Measurements from ENCODE around the gene CRABP2.

The CRABP2 gene

DNA sequence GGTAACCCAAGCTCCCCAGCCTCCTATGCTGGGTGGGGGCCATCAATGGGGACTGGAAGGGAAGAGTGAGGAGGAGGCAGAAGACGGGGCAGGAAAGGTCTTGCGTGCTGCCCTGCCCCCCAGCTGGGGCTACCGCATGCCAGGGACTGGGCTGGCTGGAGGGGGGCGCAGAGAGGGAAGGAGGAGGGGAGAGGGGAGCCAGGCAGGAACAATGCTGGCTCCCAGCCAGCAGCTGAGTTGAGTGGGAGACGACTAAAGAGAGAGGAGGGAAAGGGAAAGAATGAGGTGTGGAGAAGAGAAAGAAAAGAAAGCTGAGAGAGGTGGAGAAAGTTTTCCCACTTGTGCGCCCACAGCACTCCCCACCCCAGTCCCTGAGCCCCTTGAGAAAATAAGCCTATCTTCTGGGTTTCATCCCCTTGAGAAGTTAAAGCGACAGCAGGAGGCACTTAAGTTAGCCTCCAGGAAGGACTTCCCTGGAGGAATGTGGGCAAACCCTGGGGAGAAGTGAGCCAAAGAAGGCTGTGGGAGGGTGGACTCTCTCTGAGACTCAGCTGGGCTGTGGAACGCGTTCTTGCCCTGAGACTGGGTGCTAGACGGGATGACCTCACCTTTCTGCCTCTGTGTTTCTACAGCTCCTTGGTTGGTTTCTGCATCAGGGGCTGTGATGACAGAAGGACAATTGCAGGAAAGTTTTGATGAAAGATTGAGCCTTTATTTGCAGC lies 15.3 kb downstream of the CRABP2 start:
- no peak for DNase-seq

DNA sequence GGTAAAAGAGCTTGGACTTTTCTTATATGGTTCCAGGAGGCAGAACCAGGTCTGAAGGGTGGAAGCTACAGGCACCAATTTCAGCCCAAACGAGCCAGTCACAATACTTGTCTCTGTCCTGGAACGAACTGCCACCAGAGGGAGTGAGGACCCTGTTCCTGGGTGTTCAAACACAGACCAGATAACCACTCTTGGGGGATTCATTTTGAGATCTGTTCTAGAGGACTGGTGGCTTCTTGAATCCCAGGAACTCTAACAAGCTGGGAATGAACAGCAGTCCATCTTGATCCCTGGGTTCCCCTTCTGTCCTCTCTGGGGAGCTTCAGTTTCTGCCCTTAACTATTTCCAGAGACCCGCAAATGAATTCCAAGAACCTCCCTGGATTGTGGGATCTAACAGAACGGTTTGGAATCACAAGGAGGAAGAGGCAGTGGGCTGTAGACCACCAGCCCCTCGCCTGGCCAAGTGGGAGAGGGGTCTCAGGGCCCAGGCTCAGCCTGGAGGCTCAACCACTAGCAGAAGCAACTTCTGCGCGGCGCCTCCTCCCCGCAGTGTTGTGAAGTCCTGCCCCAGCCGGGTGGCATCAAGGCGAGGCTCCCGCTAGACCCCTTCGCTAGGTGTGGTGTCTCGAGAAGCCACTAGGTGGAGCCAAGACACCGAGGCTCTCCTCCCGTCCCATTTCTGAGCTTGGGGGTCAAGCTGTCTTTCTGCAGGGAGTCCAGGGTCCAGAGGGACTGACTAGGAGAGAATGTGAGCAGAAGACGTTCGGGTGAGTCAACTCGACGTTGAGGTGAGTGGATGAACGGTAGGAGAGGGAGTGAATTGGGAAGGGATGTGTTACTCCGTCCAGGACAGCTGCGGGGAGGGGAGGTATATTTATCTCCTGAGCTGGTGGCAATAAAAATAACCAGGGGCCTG lies 16.1 kb downstream of the CRABP2 start:
- peak; percentile 92 for DNase-seq

DNA sequence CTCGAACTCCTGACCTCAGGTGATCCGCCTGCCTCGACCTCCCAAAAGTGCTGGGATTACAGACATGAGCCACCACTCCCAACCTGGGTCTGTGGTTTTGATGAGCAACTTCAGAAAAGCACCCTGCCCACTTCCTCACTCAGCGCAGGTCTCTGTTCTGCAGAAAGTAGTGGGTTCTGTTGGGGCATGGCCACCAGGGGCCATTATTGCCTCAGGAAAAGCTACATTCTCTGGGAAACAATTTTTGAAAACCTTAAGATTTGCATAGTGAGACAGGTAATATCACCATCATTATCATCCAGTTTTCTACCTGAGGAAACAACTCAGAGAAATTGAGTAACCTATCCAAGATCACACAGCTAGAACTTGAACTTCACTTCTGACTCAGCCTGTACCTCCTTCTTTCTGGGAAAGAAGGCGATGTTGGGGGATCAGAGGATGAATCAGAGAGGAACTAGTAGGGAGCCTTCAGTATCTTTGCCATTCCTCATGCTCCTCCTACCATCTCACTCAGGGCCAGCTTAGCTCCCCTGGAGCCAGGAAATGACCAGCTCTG lies 21.1 kb downstream of the CRABP2 start:
- DNase-seq: no peak

DNA sequence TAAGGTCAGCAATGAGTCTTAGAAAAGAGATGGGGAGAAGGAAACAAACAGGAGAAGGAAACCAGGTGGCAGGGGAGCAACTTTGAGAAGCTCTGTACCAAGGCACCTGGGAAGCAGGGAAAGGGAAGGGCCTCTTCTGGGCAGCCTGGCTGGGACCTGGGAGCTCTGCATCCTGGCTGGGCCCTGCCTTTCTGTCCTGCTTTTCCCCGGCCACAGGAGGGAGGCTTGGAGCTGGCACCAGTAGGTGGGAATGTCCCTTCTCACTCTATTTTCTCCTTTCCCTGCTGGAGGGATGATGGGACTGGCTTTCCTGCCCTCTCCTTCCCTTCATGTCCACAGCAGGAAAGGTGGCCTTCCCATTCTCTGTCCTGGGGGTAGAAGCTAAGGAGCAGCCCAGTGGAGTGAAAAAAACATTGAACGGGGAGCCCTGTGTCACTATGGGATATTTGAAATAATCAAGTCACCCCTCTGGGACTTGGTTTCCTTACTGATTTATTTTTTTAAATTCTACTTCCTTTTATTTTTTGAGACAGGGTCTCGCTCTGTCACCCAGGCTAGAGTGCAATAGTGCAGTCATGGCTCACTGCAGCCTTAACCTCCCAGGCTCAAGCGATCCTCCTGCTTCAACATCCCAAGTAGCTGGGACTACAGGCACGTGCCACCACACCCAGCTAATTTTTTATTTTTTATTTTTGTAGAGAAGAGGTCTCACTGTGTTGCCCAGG lies 23.1 kb downstream of the CRABP2 start:
- no peak for DNase-seq

DNA sequence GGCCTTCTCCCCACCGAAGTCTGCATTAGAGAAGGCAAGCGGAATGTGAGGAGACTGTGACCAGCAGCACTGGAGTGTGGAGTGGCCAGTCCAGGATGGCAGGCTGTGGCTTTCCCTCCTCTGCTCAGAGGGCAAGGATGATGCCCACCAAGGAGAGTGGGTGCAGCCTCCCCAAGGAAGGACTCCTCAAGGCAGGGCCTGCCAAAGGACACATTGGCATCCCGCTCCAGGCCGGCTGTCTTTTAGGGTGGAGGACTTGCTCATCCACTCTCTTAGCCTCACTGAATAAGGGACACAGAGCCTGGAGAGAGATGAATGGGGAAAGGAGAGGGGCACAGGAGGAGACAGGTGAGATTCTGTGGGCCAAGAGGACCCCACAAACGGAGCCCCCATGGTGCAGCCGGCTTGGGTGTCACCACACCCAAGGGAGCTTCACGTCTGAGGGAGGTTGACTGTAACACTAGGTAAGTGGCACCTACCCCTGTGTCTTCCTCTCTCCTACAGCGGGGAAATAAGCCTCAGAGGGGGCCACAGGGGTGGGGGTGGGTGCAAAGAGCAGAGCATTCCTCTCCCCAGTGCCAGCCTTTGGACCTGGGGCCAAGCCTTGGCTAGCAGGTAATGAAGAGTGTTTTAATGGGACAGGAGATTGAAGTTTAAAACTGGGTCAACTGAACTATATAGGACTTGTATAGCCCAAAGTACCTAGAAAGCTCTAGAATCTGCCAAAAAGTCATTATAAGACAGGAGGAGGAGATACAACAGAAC lies 24.0 kb downstream of the CRABP2 start:
- no peak for DNase-seq

DNA sequence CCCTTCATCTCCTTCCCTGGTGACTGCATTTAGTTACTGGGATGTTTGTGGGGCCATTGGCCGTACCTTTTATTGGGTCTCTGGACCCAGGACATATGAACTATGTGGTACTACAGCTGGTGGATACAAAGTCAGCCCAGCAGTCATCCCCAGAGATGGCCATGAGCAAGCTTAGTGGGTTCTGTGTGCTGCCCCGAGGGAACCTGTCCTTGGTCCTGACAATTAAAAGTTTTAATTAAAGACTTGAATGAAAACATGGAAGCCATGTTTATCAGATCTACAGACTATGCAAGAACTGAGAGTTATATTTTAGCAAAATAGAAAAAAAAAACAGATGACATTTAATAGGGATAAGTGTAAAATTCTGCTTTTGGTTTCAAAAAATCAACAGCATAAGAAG lies 25.3 kb downstream of the CRABP2 start:
- no peak for DNase-seq

DNA sequence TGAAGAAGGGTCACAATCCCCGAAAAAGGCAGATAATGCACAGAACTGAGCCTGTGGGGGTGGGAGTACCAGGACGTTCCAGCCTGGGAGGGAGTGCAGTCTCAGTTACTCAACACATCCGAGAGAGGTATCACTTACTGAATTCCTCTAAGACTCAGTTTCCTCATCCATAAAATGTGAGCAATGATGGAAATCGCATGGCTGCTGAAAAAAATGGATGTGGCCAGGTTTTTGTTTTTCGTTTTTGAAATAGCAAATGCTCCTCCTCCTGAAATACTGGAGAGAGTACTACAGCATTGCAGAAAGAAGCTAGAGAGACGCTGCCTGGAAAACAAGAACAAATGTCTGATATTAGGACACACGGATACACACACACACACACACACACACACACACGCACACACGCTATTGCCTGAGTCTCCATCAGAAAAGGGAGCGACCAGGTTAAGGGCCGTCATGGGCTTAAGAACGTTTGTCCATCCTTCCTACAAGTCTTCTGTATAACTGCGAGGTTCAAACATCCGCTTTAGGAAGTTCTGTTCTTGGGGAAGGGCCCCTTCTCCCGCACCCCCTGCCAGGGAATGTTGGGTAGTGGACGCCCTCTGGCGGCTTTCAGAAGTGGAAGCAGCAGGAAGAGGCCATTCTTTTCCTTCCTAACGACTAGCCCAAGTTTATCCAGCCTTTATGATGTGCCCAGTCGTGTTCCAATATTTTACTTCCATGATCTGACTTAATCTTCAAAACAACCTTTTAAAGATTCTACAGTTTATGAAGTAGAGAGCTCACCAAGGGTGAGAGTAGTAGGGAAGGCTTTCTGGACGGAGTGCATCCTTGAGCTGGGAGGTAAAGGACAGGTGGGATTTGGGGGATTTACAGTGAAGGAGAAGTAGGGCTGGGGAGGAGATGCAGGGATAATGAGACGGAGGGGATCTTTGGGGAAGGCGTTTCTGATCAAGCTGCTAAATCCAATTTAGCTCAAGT lies 27.5 kb downstream of the CRABP2 start:
- peak; percentile 49 for DNase-seq

DNA sequence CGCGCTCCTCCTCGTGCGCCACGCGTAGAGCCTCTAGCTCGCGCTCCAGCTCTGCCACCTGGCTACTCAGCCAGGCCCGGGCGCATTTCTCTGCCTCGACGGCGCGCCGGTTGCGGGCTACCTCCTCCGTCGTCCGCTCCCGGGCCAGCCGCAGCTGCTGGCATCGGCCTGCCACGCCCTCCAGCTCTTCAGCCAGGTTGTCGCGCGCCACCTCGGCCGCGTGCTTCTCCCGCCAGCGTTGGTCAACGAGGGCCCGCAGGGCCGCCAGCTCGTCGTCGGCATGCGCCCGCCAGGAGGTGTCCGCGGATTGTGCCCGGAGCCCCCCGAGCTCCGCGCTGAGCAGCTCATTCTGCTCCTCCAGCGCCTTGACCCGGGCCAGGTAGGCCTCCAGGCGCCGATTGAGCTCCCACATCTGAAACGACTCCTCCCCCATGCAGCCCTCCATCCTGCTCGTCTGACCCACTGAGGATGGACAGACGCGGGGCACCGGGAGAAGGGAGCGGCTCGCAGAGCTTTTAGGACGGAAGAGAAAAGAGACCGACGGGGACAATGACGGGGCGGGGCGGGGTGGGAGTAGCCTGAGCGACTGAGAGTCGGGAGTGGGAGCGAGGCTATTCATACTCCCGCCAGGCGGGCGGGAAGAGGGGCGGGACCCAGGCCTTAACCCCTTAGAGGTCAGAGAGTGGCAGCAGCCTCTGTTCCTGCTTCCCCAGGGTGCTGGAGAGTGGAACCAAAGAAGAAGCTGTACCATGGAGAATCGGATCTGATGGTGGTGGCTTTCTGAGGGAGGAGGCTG lies 28.4 kb downstream of the CRABP2 start, which contains the start of gene NES:
Gene NES, minus strand, starts transcription at position 588 of the 796 bp plus-strand sequence. Its CDS starts 143 bp downstream, at position 445.
- DNase-seq: peak; percentile 57

DNA sequence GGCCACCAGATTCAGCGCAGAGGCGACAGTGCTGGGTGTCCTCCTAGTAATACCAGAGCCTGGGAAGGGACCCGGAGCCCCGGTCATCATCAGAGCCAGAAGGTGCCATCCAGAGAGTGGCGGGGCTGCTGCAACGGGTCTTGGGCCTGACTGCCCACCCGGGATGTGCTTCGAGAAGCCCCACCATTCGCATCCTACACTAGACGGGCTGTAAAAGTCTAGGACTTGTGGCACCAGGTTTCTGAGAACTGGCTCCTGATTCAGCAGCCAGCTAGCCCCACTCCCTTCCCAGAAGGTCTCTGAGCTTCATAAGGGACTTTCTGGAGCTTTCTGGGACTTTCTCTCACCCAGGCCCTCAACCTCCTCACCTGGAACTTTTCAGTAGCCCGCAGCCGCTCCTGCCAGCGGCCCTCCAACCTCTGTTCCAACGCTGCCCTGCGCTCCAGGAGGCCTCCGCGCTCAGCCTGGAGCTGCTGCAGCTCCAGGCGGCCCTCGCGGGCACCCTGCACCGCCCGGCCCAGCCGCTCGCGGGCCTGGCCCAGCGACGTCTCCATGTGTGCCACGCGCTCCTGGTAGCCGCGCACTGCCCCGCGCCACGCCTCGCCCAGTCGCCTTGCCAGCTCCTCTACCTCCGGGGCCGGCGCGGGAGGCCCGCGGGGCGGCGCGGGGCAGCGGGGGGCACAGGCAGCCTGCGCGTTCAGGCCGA lies 29.1 kb downstream of the CRABP2 start:
- no peak for DNase-seq

DNA sequence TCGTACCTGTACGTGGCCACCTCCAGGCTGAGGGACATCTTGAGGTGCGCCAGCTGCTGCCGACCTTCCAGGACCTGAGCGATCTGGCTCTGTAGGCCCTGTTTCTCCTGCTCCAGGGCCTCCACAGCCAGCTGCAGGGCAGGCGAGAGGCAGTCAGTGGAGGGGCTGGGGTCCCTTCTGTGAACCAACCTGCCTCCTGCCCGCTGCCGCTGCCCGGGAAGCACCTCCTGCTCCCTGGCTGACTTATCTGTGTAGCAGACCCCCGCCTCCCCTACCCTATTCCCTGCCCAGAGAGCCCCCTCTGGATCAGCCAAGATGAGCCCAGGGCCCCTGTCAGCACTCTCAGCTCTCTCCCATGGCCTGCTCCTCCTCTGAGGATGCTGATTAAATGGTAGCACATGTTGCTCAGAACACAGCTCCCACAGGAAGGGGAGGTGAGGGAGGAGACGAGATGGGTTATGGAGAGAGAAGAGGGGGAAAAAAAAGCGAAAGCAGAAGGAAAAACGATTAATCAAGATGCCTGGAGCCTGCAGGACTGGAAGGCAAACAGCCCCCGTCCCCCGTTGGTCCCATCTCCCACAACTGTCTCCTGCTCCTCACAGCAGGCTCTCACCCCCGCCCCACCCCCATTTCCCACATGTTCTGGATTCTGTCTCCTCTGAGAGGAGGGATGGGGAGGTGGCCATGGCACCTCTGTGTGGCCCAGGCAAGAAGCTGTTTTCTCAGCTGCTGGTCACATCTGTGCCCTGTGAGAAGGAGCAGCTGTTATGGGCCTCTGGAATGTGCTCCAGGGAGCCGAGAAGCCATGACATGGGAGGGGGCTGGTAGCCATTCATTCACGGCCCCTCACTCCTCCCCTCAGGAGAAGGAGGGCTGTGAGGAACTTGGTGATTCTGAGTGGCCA lies 29.9 kb downstream of the CRABP2 start:
- no peak for DNase-seq

DNA sequence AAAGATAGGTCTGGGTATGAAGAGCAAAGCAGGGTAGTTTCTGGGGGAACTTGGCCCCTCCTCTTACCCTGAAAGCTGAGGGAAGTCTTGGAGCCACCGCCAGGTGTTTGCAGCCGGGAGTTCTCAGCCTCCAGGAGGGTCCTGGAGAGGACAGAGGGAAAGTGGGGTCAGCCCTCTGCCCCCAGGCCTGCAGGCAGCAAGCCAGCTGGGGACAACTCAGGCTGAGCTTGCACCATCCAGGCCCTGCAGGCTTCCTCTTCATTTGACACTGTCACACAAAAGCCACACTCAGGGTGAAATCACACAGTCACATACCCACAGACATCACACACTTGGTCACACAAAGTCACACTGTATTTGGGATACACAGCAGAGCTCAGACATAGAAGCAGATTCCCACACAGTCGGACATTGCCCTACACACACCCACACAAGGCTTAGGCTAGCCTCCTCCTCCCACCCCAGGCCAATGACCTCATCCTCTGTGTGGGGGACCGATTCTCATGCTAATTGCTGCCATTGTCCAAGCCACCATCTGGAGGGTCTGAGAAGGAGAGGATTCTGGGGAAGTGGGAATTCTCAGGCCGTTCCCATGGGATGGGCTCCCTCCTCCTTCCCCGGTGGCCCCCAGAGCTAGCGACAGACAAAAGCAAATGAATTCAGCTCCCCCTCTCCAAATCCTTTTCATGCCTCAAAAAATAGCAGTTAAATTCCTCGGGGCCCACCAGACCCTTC lies 31.8 kb downstream of the CRABP2 start:
- DNase-seq: no peak

DNA sequence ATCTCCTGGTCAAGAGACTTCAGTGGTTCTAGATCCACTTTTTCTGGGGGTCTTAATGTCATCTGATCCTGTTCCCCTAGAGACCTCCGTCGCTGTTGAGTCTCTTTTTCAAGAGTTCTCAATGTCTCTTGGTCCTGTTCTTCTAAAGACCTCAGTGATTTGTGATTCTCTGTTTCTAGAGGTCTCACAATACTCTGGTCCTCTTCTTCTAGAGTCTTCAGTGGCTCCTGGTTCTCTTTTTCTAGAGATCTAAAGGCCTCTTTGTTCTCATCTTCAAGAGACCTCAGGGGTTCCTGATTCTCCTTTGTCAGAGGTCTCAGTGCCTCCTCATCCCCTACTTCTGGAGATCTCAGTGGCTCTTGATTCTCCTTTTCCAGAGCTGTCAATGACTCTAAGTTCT lies 33.6 kb downstream of the CRABP2 start:
- DNase-seq: no peak

DNA sequence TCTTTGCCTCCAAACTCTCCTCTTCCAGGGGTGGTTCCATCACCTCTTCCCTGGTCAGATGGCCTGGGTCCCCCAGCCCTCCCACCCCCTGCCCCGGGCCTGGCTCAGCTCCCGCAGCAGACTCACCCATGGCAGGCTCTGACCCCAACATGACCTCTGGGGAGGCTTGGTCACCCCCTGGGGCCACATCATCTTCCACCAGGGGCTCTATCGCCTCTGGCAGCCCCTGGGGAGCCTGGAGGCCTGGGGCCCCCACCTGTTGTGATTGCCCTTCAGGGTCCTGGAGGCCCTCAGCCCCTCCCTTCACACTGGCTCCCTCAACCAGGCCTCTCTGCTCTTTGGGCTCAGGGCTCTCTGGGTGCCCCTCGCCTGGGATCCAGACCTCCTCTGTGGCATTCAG lies 34.6 kb downstream of the CRABP2 start:
- DNase-seq: no peak

DNA sequence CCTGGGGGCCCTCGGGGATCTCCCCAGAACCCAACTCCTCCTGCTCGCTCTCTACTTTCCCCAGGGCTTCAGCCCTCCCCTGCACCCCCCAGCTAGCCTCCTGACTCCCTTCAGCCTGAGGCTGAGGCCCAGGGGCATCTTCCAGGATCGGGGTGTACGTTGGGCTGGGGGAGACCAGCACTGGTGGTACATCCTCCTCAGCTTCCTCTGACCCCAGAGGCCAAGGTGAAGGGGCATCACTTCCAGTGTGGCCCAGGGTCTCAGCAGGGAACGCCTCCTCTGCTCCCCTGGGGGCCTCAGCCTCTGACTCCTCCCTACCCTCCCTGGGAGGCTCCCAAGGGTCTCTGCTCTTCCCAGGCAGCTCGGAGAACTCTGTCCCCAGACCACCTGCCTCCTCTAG lies 35.0 kb downstream of the CRABP2 start:
- no peak for DNase-seq

DNA sequence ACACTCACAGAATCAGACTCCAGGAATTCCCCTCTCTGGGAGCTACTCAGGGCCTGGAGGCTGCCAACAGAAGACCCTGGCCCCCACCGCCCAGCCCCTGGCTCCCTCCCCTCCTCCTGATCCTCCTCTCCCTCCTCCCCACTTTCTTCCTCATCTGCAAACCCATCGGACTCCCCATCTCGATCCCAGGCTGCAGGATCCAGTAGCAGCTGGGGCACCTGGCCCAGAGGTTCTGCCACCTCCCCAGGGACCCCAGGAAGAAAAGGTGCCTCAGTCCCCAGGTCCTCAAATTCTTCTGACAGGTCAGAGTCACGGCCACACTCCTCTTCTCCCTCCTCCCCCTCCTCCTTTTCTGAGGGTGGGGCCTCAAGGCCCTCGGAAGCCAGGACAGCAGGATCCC lies 35.6 kb downstream of the CRABP2 start:
- no peak for DNase-seq

DNA sequence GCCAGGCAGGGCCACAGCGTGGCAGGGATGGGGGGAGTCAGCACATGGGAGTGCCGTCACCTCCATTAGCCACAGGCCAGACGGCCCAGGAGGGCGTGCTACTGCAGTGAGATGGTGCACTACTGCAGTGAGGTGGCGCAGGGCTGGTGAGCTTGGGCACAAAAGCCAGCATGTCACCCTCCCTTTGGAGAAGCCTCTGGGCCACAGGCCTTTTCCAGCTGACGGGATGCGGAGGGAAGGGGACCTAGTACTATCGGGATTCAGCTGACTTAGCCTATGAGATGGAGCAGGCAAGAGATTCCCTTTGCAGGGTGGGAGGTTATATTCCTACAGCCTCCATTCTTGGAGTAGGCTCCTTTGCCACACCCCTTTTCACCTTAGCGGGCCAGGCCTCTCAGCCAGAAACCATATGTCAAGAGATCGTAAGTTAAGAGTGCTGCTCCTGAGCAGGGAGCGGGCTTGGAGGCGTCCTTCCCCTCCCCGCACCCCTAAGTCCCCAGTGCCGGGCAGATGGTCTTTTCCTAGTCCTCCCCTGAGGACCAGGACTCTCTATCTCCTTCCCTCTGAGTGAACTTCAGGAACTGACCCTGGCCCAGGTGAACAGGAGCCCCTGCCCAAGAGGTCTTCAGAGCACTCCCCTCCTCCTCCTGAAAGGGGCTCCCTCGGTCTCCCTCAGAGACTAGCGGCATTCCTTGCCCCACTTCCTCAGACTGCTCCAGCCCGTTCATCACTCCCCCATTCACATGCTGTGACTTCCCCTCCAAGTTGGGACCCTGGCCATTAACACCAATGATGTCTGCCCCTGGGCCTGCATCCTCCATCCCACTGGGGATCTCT lies 36.4 kb downstream of the CRABP2 start:
- no peak for DNase-seq

All from RPMI8226 (cell line).